ENCODE measurements around the gene HDAC5.
"Not testable (repeated sequence)": the region's sequence is repeated elsewhere in the genome, so short reads cannot be mapped to it uniquely, and the experiment has no call there.

The HDAC5 gene

GRCh38 chr17:44110823-44111633 lies 12.4 kb downstream of the HDAC5 start:
- DNase-seq: peak; percentile 87

- no peak for DNase-seq
Observed at GRCh38 chr17:44110011-44110686, 13.3 kb downstream of the HDAC5 start.

GRCh38 chr17:44109312-44109630 lies 14.2 kb downstream of the HDAC5 start:
- DNase-seq: no peak

- no peak for DNase-seq
Observed at GRCh38 chr17:44108440-44109311, 14.8 kb downstream of the HDAC5 start.

- no peak for DNase-seq
Observed at GRCh38 chr17:44106801-44107200, 16.6 kb downstream of the HDAC5 start.

GRCh38 chr17:44105941-44106340 lies 17.5 kb downstream of the HDAC5 start:
- DNase-seq: no peak

- DNase-seq: peak; percentile 31
Observed at GRCh38 chr17:44105483-44105882, 18.0 kb downstream of the HDAC5 start.

- DNase-seq: peak; percentile 18
Observed at GRCh38 chr17:44102849-44103622, 20.4 kb downstream of the HDAC5 start.

- not testable (repeated sequence) for DNase-seq
Observed at GRCh38 chr17:44101858-44102257, 21.6 kb downstream of the HDAC5 start.

- no peak for DNase-seq
Observed at GRCh38 chr17:44097110-44097958, 26.1 kb downstream of the HDAC5 start.

- peak; percentile 78 for DNase-seq
Observed at GRCh38 chr17:44095647-44096496, 27.6 kb downstream of the HDAC5 start.

GRCh38 chr17:44095388-44095646 lies 28.1 kb downstream of the HDAC5 start:
- DNase-seq: no peak

- DNase-seq: no peak
Observed at GRCh38 chr17:44094701-44095387, 28.6 kb downstream of the HDAC5 start.

GRCh38 chr17:44093231-44093900 lies 30.1 kb downstream of the HDAC5 start:
- DNase-seq: no peak

GRCh38 chr17:44092051-44092450 lies 31.4 kb downstream of the HDAC5 start:
- no peak for DNase-seq

GRCh38 chr17:44091200-44091997 lies 32.0 kb downstream of the HDAC5 start:
- no peak for DNase-seq

GRCh38 chr17:44088254-44088653 lies 35.2 kb downstream of the HDAC5 start:
- DNase-seq: no peak

GRCh38 chr17:44087319-44087718 lies 36.1 kb downstream of the HDAC5 start:
- no peak for DNase-seq

Data from NCI-H1105 treated with DMSO at 0.1 percent for 48 hours (cell line).